K562 (cell line): ENCODE results near the gene UNC50. TPM values are rescaled to one million over a fixed set of nuclear protein-coding genes. Genes with fewer than 3 reads are reported as not detected.

Source experiments
- BMI1 ChIP-seq: fragments of 150-350 bp; IDR thresholded peaks from 2 replicates; pipeline ENCODE4 v1.6.1; 2014; ENCODE audit warnings: low read length
- CBFA2T3 ChIP-seq: fragments of 450-650 bp; IDR thresholded peaks from 2 replicates; pipeline ENCODE4 v1.6.1; 2017
- EHMT2 ChIP-seq: fragments of 450-650 bp; IDR thresholded peaks from 2 replicates; pipeline ENCODE4 v1.6.1; 2018; ENCODE audit warnings: antibody characterized with exemption
- ESRRB ChIP-seq: fragments of 250-450 bp; sonication (Bioruptor Pico); IDR thresholded peaks from 2 replicates; pipeline ENCODE4 v1.5.0; 2020; ENCODE audit warnings: mild to moderate bottlenecking, moderate library complexity, borderline replicate concordance
- GTF2F1 ChIP-seq: IDR thresholded peaks from 2 replicates; pipeline ENCODE4 v1.6.1; 2011; ENCODE audit warnings: low read depth, low read length, improper control_type of control experiment
- XRCC5 ChIP-seq: fragments of 200-400 bp; formaldehyde crosslinking; IDR thresholded peaks from 2 replicates; pipeline ENCODE4 v1.6.1; 2017; ENCODE audit warnings: low read depth, mild to moderate bottlenecking, low read length
- ZNF274 ChIP-seq: IDR thresholded peaks from 2 replicates; pipeline ENCODE4 v1.6.1; 2011; ENCODE audit warnings: low read depth, mild to moderate bottlenecking, low read length, moderate library complexity, borderline replicate concordance
- polyA plus RNA-seq, 8 experiments: library from polyadenylated mRNA; depleted of rRNA in 4 of 8; stranded (reverse) in 5 of 8; unstranded in 3 of 8; fragments of >200 nt; fragmentation: Nextera tagmentation in 2 of 8; fragmentation: Illumina TruSeq in 1 of 8; extraction: Ambion mirVana in 2 of 8; extraction: Trizol in 1 of 8; gene quantifications; 2 replicates each; pipeline versions ENCODE4 v1.2.1 to v1.2.3, GENCODE V29; 2011 to 2014; ENCODE audit warnings: inconsistent platforms in 1 of 8, missing spikeins in 1 of 8
- total RNA-seq, 7 experiments: library from RNA; depleted of rRNA in 6 of 7; stranded (reverse); fragments of >200 nt in 6 of 7; fragmentation: Illumina TruSeq in 2 of 7; extraction: Trizol in 2 of 7; gene quantifications; 2 replicates each; pipeline versions ENCODE4 v1.2.1 to v1.2.3, GENCODE V29; 2011 to 2021; ENCODE audit warnings: low replicate concordance in 1 of 7
- TF ChIP-seq, protein P1 (sequence below): fragments of 250-450 bp; sonication (Bioruptor Pico); IDR thresholded peaks from 2 replicates; pipeline ENCODE4 v1.5.0; 2021; ENCODE audit warnings: mild to moderate bottlenecking, borderline replicate concordance
- TF ChIP-seq, protein P2 (sequence below): sonication (generic); formaldehyde crosslinking; IDR thresholded peaks from 2 replicates; pipeline ENCODE4 v1.8.0; 2022; ENCODE audit warnings: missing genetic modification reagents, mild to moderate bottlenecking, moderate library complexity, borderline replicate concordance
- TF ChIP-seq, protein P3 (sequence below): fragments of 450-650 bp; conservative IDR thresholded peaks from 2 replicates; pipeline ENCODE4 v1.6.1; 2016; ENCODE audit warnings: missing genetic modification characterization, low read depth, mild to moderate bottlenecking, missing compliant biosample characterization, moderate library complexity
- TF ChIP-seq, protein P4 (sequence below): fragments of 450-650 bp; formaldehyde crosslinking; IDR thresholded peaks from 2 replicates; pipeline ENCODE4 v1.4.0; 2020; ENCODE audit warnings: mild to moderate bottlenecking, moderate library complexity

Gene UNC50
- total and polyA plus RNA-seq, 9 of the 15 experiments (the other 6 are each of a cell fraction or from before 2014, with no cell fraction given): 30.0 to 52.9 (median 35.9) TPM

DNA sequence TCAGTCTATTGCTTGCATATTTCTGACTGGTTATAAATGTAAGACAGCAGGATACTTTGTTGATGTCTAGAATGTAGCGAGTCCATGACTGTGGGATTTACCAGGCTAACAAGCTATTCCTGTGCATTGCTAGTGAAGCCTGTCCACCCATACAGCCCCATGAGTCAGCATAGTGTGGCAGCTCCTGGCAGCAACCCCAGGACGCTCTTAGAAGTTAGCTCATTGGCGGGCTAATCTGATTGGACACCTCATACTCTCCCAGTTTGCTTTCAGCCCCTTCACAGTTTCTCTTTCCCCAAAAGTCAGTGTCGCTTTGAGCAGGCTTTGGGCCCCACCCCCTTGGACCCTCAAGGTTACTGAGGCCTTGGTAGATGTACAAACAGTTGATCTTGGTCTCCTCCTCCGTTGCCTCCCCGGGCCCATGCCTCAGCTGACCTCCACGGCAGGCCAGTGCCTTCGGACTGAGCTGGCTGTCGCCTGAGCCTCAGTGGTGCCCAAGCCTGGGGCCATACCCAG, 48.1 kb upstream of the UNC50 start (continued):
- TF ChIP-seq, protein P1, sequence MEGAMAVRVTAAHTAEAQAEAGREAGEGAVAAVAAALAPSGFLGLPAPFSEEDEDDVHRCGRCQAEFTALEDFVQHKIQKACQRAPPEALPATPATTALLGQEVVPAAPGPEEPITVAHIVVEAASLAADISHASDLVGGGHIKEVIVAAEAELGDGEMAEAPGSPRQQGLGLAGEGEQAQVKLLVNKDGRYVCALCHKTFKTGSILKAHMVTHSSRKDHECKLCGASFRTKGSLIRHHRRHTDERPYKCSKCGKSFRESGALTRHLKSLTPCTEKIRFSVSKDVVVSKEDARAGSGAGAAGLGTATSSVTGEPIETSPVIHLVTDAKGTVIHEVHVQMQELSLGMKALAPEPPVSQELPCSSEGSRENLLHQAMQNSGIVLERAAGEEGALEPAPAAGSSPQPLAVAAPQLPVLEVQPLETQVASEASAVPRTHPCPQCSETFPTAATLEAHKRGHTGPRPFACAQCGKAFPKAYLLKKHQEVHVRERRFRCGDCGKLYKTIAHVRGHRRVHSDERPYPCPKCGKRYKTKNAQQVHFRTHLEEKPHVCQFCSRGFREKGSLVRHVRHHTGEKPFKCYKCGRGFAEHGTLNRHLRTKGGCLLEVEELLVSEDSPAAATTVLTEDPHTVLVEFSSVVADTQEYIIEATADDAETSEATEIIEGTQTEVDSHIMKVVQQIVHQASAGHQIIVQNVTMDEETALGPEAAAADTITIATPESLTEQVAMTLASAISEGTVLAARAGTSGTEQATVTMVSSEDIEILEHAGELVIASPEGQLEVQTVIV (CRISPR knock-in tag): no peak
- TF ChIP-seq, protein P2, sequence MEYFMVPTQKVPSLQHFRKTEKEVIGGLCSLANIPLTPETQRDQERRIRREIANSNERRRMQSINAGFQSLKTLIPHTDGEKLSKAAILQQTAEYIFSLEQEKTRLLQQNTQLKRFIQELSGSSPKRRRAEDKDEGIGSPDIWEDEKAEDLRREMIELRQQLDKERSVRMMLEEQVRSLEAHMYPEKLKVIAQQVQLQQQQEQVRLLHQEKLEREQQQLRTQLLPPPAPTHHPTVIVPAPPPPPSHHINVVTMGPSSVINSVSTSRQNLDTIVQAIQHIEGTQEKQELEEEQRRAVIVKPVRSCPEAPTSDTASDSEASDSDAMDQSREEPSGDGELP (CRISPR knock-in tag): peak; percentile 15; the same call in 1 of the 2 replicates
- TF ChIP-seq XRCC5 (no peak), ZNF274 (no peak), CBFA2T3 (no peak), EHMT2 (no peak), GTF2F1 (no peak), ESRRB (no peak), BMI1 (no peak)
- TF ChIP-seq, protein P3, sequence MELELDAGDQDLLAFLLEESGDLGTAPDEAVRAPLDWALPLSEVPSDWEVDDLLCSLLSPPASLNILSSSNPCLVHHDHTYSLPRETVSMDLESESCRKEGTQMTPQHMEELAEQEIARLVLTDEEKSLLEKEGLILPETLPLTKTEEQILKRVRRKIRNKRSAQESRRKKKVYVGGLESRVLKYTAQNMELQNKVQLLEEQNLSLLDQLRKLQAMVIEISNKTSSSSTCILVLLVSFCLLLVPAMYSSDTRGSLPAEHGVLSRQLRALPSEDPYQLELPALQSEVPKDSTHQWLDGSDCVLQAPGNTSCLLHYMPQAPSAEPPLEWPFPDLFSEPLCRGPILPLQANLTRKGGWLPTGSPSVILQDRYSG: no peak; the same call in 1 of the 2 replicates
- TF ChIP-seq, protein P4, sequence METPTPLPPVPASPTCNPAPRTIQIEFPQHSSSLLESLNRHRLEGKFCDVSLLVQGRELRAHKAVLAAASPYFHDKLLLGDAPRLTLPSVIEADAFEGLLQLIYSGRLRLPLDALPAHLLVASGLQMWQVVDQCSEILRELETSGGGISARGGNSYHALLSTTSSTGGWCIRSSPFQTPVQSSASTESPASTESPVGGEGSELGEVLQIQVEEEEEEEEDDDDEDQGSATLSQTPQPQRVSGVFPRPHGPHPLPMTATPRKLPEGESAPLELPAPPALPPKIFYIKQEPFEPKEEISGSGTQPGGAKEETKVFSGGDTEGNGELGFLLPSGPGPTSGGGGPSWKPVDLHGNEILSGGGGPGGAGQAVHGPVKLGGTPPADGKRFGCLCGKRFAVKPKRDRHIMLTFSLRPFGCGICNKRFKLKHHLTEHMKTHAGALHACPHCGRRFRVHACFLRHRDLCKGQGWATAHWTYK: no peak
